NCI-H82 treated with DMSO at 0.1 percent for 48 hours (cell line): ENCODE measurements around the gene SAP30BP.
"Not testable (repeated sequence)": the region's sequence is repeated elsewhere in the genome, so short reads cannot be mapped to it uniquely, and the experiment has no call there.

Source experiments
- DNase-seq: peaks from one replicate; lab custom pipeline; 2025; ENCODE audit not compliant: unreplicated experiment; lab: John Stamatoyannopoulos, UW

SAP30BP gene

DNA sequence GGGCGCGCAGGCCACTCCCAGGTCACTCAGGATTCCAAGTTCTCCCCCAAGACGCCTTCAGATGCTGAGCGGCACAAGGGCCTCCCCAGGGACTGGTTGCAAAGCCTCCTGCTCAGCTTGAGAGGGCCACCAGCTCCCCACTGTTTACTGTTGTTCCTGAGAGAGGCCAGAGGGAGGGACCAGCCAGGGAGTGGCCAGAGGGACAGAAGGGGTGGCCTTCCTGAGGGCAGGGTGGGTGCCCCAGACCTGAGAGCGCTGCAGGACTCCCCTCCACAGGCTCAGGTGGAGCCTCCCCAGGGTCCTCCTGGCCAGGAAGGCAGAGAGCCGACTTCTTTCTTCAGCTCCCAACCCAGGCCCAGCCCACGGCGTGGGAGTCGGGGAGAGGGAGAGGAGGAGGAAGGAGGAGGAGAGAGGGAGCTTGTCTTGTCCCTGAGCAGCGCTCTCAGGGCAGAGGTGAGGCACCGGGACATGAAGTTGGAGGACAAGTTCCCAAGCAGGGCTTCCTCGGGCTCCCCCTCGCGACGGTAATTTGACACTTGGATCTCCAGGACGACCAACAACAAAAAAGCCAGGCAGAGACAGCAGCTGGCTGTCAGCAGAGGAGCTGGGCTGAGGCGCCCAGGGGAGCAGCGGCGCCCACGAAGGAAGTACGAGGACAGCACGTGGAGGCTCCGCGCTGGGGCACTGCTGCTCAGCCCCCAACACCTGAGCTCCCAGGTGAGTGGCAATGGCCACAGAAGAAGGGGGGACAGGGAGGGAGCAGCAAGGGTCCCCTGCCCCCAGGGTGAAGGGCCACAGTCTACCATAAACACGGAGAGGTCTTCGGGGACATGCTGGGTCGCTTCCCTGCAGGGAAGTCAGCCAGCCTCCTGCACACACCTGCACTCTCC is 33.4 kb upstream of the SAP30BP start:
- peak; percentile 55 for DNase-seq

DNA sequence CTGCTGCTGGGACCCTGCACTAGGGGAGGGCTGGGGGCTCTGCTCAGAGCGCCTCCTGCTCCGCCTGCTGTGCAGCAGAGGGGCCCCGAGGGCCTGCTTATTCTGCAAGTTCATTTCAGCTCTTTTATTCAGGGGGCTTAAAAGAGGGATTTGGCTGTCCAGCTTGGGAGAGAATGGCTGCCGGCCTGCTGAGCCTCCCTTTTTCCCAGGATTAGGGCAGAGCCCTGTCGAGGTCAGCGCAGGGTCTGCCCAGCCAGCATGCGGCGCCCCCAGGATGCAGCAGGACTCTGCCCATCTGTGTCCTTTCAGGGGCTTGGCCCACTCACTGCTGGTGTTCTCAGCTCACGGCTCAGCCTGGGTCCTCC is 32.8 kb upstream of the SAP30BP start:
- no peak for DNase-seq

DNA sequence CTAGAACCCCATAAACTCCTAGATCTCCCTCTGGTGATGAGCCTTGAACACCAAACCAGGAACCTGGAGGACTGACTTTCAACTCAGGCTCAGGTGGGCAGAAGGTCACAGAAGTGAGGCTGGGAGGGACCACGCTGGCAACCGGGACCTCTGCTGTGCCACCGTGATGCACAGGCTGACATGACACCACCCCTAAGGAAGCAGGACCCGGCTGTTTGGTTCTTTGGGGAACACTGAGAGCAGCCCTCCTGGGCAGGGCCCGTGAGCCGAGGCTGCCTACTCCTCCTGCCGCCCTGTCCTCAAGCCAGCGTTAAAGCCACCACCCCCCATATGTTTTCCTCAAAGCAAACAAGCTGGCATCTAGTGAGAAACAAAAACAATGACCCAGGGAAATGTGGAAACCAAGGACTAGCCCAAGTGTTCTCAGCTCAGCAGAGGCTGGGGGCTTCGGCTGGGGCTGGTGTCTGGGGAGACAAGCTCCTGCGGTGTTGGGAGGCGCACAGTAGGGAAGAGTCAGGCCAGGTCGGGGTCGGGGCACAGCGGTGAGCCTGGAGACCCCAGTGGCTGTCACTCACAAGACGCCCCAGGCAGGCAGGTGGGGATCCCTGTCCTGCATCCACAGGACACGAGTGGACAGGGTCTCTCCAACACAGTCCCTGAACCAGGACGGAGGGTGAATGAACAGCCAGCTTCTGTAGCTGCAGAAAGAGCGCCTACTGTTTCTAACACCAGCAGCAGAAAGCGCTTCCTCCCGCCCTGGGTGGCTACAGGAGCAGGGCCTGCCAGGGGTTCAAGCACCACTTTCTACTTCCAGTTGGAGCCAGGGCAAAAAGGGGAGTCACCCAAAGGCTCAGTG is 32.2 kb upstream of the SAP30BP start:
- no peak for DNase-seq

DNA sequence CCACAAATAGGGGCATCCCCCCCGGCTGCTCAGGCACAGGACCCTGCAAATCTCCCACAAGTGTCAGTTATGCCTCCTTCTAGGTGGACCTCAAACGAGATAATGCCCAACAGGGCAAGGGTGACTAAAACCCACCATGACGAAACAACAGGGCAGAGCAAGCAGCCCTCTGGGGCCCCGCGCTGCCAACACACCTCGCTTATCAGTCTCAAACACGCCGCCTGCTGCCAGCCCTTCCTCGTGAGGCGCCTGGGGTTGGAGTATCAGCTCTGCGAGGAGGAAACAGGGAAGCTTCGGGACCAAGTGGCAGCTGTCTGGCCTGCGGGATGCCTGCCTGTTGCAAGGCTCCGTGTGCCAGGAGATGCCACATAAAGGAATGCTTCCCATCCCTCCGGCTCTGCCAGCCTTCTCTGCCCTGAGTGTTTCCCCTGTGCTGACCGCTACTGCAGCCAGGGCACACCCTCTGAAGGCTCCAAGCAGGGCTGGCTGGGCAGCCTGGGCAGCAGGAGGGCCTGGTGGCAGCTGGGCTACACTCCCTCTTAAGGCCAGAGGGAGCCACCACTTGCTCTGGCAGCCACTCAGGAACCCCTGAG is 31.4 kb upstream of the SAP30BP start:
- DNase-seq = no peak

DNA sequence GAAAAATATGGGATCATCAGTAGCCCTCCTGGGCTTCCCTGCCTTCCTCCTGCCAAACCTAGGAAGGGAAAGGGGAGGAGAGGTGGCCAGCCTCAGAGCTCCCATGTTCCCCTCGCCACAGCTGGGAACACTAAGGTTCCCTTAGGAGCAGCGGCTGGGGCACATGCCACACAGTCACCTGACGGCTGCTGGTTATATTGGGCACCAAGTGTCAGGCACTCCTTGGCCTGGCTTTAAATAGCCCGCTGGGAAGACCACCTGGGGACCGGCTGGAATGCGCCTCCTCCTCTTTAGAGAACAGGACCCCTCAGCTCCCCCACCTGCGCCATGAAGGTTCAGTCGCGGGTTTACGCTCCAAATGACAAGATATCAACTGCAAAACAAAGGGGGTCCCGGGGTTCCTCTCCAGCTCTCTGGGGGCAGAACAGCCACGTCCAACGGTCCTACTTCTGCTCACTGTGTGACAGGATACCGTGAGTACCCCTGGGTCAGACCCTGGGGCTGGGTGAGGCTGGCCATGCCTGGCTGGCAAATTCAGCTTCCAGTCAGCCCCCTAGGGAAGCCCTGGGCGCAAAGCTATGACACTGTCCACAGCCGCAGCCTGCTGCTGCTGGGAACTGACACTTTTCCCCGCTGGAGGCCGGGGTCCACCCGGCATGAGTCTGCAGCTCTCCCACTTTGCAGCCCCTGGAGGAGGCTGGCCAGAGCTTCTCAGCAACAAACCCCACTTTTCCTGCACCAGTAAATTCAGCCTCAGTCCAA is 30.6 kb upstream of the SAP30BP start:
- DNase-seq = no peak

DNA sequence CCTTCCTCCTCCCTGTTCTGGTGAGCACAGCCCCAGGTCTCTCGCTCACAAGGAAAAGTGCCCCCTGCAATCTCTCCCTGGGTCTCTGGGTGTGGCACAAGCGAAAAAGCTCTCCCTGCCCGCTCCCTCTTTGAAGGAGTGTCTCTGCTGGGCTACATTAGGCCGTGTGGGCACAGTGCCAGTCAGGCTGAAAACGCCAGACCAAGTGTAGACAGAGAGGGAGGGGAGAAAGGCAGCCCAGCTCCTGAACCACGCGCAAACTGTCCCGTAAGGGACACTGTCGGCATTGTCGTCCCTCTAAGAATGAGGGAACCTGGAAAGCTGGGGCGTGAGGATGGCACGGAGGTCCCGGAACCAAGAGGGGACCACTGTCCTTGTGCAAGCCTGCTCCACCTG is 30.0 kb upstream of the SAP30BP start:
- DNase-seq = no peak

DNA sequence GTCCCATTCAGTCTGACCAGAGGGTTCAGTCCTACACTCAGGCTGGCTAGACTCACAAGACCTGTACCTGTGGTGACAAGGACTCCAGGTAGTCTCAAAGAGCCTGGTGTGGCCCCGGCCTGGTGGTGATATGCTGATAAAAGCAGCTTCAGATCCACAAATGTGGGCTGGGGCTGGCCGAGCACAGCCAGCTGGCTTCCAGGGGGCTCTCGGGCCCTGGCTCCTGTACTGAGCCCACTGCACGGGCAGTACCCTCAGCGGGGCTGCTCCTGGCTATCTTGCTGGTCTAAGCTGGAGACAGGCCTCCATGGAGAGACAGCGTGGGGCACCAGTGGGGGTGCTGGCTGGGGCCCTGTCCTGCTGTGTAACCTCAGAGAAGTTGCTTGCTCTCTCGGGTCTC is 29.6 kb upstream of the SAP30BP start:
- DNase-seq = no peak

DNA sequence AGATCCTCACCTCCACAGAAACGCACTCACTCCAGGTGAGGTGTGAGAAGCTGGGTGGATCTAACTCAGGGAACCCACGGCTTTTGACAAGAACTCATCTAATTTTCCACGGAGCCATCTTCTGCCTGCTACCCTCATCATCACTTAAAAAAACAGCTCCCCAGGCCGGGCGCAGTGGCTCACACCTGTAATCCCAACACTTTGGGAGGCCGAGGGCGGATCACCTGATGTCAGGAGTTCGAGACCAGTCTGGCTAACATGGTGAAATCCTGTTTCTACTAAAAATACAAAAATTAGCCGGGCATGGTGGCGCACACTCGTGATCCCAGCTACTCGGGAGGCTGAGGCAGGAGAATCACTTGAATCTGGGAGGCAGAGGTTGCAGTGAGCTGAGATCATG is 29.1 kb upstream of the SAP30BP start:
- not testable (repeated sequence) for DNase-seq

DNA sequence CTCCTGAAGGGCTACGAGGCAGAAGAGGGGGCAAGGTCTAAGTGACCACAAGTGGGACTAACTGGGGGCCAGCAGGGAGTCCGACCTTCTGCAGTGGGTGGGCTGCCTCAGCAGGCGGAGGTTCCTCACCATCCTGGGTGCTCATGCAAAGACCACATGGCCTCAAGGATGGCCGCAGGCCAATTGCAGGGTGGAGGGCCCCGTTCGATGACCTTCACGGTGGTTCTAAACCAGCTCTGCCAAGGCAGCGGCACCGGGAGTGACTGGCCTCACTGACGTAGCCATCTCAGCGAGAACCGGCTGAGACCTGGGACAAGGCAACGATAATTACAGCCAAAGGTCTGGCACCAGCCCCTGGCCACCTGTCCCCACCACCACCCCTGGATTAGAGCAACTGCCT is 28.2 kb upstream of the SAP30BP start:
- no peak for DNase-seq

DNA sequence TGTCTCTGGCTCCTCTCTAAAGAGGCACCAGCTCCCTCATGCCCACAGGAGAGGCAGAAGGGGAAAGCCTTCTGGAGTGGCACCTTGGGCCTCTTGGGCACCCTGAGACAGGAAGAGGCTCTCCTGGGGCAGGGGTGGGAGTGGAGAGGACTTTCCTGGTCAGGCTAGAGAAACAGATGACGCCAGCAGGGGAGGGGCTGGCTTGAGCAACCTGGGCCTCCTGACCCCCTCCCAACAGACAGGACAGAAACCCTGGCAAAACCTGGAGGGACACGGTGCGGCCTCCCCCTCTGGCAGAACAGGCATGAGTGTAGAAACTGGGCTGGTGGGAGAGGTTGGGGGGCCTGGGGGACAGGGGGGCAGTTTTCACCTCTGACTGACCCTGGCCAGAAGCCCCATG is 27.8 kb upstream of the SAP30BP start:
- DNase-seq = no peak

DNA sequence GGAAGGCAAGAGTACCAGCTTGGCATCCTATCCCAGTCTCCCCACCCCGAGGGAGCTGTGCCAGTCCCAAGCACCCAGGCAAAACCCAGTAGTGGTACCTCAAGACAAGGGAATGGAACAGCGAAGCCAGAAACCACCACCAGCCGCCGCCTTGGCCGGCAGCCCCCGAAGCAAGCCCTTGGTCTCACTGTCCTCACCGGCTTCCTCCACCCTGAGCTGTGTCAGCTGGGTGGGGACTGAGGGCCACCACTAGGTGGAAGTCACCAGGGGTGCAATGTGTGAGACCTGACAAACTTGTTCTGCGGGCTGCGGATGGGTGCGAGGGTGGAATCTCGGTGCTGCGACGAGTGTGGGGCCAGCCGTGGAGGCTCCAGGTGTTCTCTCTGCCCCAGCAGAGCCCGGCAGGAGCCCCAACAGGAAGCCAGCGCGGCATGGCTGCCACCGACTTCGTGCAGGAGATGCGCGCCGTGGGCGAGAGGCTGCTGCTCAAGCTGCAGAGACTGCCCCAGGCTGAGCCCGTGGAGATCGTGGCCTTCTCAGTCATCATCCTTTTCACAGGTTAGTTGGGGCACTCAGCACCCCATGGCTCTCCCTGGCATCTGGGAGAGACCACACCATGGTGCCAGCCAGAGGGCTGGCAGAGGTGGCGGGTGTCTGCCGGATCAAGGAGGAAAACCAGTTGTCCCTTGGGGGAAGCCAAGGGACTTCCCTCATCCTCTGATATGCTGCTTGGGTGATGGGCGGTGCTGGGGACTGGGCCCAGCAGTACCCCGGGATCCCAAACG is 27.2 kb upstream of the SAP30BP start:
- no peak for DNase-seq

DNA sequence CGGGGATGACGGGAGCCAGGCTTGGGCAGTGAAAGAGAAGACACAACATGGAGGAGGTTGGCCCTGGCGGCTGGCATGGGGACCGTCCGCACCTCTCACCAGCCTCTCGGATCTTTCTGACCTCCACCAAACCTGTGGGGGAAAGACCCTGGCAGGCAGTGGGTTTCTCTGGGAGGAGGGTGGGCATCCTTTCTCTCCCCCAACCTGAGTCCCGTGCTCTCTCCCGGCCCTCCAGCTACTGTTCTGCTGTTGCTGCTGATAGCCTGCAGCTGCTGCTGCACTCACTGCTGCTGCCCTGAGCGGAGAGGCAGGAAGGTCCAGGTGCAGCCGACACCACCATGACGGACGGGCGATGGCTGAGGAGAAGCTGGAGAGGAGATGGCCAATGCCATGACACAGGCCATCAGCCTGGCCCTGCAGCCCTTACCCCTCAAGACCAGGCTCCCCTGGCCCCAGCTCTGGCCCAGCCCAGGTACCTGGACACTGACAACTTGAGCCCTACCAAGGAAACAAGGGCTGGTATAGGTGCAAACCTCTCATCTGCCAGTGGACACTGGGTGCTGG is 26.5 kb upstream of the SAP30BP start:
- DNase-seq = no peak

DNA sequence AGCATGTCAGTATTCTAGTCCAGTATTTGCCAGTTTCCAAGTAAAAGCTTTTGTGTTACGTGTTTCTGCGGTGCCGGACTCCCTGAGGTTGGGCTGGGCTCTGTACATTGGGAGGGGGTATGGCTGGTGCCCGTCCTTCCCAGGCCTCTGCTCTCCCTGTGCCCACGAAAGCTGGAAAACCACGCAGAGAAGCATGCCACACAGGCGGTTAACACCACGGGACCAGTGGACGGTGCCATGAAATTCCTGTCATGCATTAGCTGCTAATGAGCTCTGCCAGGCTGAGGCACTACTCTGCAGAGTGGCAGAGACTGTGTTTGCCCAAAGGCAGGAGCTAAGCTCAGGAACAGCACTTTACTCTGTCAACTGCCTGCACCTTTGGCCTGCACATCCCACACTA is 25.8 kb upstream of the SAP30BP start:
- DNase-seq = no peak

DNA sequence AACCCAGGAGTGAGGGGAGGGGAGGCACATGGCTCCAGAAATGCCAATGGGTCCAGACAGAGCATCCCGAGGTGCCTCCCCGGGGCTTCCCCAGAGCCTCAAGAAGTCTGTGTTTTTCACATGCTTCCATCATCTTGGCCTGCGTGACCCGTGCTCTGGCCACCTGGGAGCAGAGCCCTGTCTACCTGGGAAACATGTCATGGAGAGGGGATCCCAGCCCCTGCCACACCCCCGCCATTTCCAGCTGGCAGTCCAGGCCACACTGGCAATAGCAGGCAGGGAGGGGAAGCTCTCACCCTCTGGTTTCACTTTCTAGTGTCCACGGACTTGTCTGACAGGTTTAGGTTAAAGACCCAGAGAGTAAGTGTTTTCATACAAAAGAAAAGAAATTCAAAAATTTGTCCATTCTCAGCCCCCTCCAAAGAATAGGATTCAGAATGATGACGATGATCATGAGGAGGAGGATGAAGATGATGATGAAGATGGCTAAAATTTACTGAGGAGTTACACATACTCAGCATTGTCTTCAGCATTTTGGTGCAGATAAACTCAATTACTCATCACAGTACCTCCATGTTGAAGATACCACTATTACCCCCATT is 24.9 kb upstream of the SAP30BP start:
- DNase-seq = no peak

DNA sequence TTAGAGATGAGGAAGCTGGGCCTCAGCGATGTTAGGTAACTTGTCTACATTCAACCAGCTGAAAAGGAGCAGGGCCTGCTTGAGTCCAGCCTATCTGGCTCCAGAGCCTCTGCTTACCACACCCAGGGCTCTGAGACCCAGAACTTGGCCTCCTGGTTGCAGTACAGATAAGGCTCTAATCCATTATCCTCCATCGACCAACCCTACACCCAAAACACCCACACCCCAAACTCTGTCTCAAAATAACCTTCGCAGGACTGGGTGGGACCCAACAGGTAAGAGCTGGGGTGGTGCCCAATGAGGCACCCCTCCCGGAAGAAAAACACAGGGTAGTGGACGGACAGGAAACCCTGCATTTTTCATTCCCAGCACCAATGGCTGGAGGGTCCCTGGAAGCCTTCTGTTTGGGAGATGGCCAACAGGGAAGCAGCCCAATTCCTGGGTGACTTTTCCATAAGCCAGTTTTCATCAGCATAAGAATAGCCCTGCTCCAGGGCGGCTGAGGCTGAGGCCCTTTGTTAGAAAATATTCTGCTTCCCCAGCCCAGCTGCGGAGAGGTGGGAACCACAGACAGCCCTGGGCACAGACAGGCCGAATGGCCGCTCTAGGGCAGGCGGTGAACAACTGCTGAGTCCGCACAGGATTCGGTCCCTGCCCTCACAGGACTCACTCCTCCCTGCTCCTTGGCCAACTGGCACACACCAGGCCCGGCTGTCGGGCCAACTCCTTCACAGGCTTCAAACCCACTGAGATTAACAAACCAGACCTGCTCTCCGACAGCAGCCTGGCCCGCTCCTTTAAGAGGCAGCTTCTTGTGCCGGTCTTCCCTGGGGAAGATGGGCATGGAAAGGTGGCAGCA is 24.1 kb upstream of the SAP30BP start:
- DNase-seq = no peak

DNA sequence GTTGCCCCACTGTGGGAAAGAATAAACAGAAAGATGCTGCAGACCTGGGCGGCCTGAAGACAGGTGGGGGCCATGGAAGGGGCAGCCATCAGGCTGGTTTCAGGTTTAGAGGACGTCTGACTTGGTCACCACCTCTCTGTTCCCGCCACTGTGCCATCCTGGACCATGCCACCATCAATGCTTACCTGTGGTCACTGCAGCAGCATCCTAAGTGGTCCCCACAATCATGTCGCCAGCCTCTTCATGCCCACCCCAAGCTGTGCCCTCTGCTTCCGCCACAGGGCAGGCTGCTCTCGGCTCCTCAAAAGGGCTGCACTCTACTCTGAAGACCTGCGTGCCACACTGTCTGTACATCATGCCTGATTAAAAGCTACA is 23.5 kb upstream of the SAP30BP start:
- no peak for DNase-seq

DNA sequence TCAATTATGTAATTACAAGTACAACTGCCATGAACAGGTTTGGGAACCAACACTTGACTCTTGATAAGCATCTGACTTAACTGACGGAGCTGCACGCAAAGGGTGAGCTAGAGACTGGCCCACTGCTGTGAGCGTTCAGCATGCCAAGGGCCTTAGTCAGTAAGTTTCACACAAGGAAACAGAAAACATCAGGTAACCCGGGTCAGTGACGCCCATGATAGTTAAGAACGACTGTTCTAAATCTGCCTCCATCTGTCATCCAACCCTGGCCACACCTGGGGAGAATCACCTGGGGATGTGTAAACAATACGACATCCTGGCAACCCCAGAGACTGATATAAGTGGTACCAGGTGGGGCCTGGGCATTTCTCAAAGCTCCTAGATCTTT is 21.6 kb upstream of the SAP30BP start:
- no peak for DNase-seq

DNA sequence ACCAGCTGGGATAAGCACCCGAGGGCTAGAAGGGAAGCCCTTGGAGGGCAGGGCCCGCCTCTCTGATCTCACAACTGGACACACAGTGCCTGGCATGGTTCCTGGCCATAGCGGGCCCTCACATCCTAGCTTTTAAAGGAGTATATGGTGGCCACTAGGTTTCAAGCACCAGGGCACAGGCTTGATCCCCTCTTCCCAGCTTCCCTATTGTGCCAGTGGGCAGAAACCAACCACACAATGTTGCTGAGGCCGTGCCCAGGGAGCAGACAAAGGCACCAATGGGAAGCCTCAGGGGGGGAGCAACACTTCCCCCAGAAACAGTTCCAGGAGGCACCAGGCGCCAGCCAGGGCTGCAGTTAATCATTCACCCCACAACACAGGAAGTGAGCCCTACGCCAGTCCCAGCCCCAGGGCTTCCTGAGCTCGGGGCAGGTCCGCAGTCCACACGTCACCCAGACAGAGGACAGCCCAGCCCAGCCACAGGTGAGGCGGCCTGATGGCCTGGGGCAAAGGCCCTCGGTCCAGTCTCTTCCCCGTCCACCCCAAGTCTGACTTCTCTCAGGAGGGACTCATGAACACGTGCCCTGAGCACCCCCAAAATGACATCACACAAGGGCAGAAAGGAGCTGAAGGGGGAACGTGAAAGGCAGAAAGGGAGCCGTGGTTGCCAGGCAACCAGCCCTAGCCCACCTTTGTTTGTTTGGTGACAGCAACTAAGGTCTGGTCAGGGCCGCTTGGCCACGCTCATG is 21.1 kb upstream of the SAP30BP start:
- no peak for DNase-seq
